Measurements from ENCODE around the gene PCDH12. TPM values are rescaled to one million over a fixed set of nuclear protein-coding genes. Genes with fewer than 3 reads are reported as not detected.

The PCDH12 gene
- total RNA-seq, 1 experiment from 2014 or later = not detected

DNA sequence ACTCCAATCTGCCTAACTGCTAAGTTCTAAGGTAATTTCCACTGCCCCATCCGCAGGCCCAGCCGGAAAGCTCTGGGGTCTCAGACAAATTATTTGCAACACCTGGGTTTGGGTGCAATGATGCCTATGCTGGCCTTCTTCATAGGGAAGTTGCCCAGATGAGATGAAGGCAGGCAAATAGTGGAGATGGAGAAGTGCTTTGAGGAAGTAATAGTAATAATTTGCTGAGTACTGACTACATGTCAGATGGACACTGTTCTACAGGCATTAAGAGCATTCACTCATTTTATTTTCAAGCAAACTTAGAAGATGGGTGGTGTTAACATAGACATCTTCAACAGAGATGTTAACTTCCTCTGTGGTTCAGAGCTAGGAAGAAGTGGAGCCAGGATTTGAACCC, 3.8 kb downstream of the PCDH12 start:
- no peak overlapping the region for H3K4me3 ChIP-seq (ENCODE audit: low read depth in 2 of 2, low read length in 2 of 2)
- H3K27me3 ChIP-seq (ENCODE audit: control insufficient read depth, insufficient read depth, low read length) = no peaks in the 10 kb centered on the region; the same call in 1 of the 2 replicates
- POLR2A ChIA-PET = no interaction called here
- no TSS peak for BruUV-seq (replicated peaks)
- intact Hi-C loops (cut with micrococcal nuclease; ENCODE audit: unreplicated experiment) = no loop called here
- ATAC-seq (no peak), DNase-seq (ENCODE audit: low read depth, low spot score) (no peak)
- TF ChIP-seq POLR2AphosphoS5 (IDR thresholded peaks at IDR 0.05; ENCODE audit: low read depth, low read length) = no peak
- no peak for TF ChIP-seq SIN3A (IDR thresholded peaks at IDR 0.05; ENCODE audit: borderline replicate concordance, insufficient read depth, low read depth, low read length)
- no peak for TF ChIP-seq TCF7L2 (IDR thresholded peaks at IDR 0.05; ENCODE audit: low read depth, low read length)
- no peak for TF ChIP-seq CTCF (IDR thresholded peaks at IDR 0.05)
- no peak for TF ChIP-seq REST (IDR thresholded peaks at IDR 0.05; ENCODE audit: insufficient read depth in 1 of 2, low read depth in 2 of 2, low read length in 1 of 2)
- CTCF ChIA-PET = no interaction called here
- no peaks in the 10 kb centered on the region for H3K9me3 ChIP-seq (ENCODE audit: control insufficient read depth, insufficient read depth, low read depth, low read length)
- H3K36me3 ChIP-seq (ENCODE audit: control insufficient read depth, insufficient read depth, low read length) = no peaks in the 10 kb centered on the region
- no peak overlapping the region for H3K27ac ChIP-seq (ENCODE audit: low read length)
- in situ Hi-C loops (cut with HindIII; ENCODE audit: low pct_unique_long_range_greater_than_20kb, low sequenced_read_pairs) = no loop called here
- no peaks in the 10 kb centered on the region for H3K4me1 ChIP-seq (ENCODE audit: control insufficient read depth, insufficient read depth, low read length)

DNA sequence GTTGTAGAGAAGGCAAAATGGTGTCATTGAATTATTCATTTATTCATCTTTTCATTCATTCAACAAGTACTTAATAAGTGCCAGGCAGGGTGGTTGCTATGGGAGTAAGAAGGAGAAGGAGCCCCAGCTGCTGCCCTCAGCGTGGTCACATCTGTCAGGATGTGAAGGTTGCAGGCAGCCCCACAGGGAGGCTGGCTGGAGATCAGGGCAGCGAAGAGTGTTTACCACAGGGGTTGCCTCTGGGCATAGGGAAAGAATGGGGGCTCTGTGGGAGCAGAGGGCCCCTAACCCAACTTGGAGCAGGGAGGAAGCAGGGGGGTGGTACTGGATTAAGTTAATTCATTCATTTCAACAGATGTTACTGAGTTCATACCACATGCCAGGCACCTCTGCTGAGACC, 6.0 kb downstream of the PCDH12 start:
- no TSS peak for BruUV-seq (replicated peaks)
- H3K36me3 ChIP-seq (ENCODE audit: control insufficient read depth, insufficient read depth, low read length) = no peaks in the 10 kb centered on the region
- no peak for DNase-seq (ENCODE audit: low read depth, low spot score)
- H3K4me3 ChIP-seq (ENCODE audit: low read depth in 2 of 2, low read length in 2 of 2) = no peak overlapping the region
- ChIA-PET CTCF (no interaction called here), POLR2A (no interaction called here)
- no peaks in the 10 kb centered on the region; the same call in none of the 2 replicates for H3K27me3 ChIP-seq (ENCODE audit: control insufficient read depth, insufficient read depth, low read length)
- no peak overlapping the region for H3K27ac ChIP-seq (ENCODE audit: low read length)
- in situ Hi-C loops (cut with HindIII; ENCODE audit: low pct_unique_long_range_greater_than_20kb, low sequenced_read_pairs) (no loop called here), intact Hi-C loops (cut with micrococcal nuclease; ENCODE audit: unreplicated experiment) (no loop called here)
- ATAC-seq = no peak
- H3K9me3 ChIP-seq (ENCODE audit: control insufficient read depth, insufficient read depth, low read depth, low read length) = no peaks in the 10 kb centered on the region
- TF ChIP-seq REST (IDR thresholded peaks at IDR 0.05; ENCODE audit: insufficient read depth in 1 of 2, low read depth in 2 of 2, low read length in 1 of 2) (no peak), SIN3A (IDR thresholded peaks at IDR 0.05; ENCODE audit: borderline replicate concordance, insufficient read depth, low read depth, low read length) (no peak), POLR2AphosphoS5 (IDR thresholded peaks at IDR 0.05; ENCODE audit: low read depth, low read length) (no peak), CTCF (IDR thresholded peaks at IDR 0.05) (no peak), TCF7L2 (IDR thresholded peaks at IDR 0.05; ENCODE audit: low read depth, low read length) (no peak)
- H3K4me1 ChIP-seq (ENCODE audit: control insufficient read depth, insufficient read depth, low read length) = no peaks in the 10 kb centered on the region

Measured in Panc1 (cell line).